Lower leg skin (tissue), 4 donors: ENCODE measurements around the gene RAPGEF3. TPM values are rescaled to one million over a fixed set of nuclear protein-coding genes. Genes with fewer than 3 reads are reported as not detected.

Experiments
- DNase-seq, 2 donors: peaks; one replicate each; pipeline ENCODE4 v3.0.0-alpha.2; 2019; ENCODE audit warnings: low spot score in 2 of 2
- H3K4me3 ChIP-seq: fragments of 200-600 bp; sonication (generic); 2 replicates; pipeline ENCODE4 v1.5.1; 2017; ENCODE audit warnings: mild to moderate bottlenecking, low read depth; ENCODE audit not compliant: poor library complexity, severe bottlenecking
- POLR2A ChIP-seq, 2 donors: fragments of 450-650 bp; IDR thresholded peaks; one replicate each; pipeline ENCODE4 v1.6.1; 2016 to 2017; ENCODE audit warnings: antibody characterized with exemption in 2 of 2, mild to moderate bottlenecking in 1 of 2, moderate library complexity in 1 of 2
- WGBS, 2 donors: methylation state at CpG; one replicate each; pipeline ENCODE4 v1.1.5; 2018; 5-methylcytosine and 5-hydroxymethylcytosine counted together
- intact Hi-C: fragments of 100-400 bp; cut with DNase I; formaldehyde crosslinking; loops from one replicate; pipeline ENCODE4 v1.15.0; 2023; ENCODE audit warnings: low total_unique reads
- total RNA-seq, 4 donors: library from RNA; depleted of rRNA; stranded (reverse); fragments of >200 nt; gene quantifications; one replicate each; pipeline ENCODE4 v1.1.0, GENCODE V29; 2016
- TF ChIP-seq, protein P1 (sequence below), 3 donors: fragments of 450-650 bp; IDR thresholded peaks; one replicate each; pipeline ENCODE4 v1.5.1; 2016; ENCODE audit warnings: antibody characterized with exemption in 3 of 3, mild to moderate bottlenecking in 3 of 3, moderate library complexity in 2 of 3

The RAPGEF3 gene
- total RNA-seq, 4 donors from 2014 or later: 13.4 to 27.8 (median 18.9) TPM

DNA sequence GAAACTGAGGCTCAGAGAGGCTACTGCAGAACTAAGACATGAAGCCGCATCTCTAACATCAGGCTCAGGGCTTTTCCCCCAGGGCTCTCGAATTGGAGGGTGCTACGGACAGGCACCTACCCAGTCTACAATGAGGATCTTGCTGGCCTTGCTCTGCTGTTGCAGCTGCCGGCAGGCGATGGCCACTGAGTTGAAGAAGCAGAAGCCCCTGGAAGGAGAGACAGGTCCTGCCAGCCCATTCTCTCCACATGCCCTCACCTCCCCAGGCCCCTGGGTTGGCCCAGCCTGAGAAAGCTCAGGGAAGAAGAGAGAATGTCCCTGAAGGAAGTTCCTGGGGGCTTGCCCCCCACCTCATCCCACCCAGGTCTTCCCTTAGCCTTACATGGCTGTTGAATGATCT lies 30.5 kb upstream of the RAPGEF3 start:
- TF ChIP-seq, protein P1, sequence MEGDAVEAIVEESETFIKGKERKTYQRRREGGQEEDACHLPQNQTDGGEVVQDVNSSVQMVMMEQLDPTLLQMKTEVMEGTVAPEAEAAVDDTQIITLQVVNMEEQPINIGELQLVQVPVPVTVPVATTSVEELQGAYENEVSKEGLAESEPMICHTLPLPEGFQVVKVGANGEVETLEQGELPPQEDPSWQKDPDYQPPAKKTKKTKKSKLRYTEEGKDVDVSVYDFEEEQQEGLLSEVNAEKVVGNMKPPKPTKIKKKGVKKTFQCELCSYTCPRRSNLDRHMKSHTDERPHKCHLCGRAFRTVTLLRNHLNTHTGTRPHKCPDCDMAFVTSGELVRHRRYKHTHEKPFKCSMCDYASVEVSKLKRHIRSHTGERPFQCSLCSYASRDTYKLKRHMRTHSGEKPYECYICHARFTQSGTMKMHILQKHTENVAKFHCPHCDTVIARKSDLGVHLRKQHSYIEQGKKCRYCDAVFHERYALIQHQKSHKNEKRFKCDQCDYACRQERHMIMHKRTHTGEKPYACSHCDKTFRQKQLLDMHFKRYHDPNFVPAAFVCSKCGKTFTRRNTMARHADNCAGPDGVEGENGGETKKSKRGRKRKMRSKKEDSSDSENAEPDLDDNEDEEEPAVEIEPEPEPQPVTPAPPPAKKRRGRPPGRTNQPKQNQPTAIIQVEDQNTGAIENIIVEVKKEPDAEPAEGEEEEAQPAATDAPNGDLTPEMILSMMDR (IDR thresholded peaks at IDR 0.05): no peak
- TF ChIP-seq POLR2A (IDR thresholded peaks at IDR 0.05): no peak
- 76 to 98% methylated on average over 5 of the region's 5 CpGs for WGBS, 2 donors
- intact Hi-C loops: no loop called here
- H3K4me3 ChIP-seq: no peak overlapping the region
- DNase-seq: no peak

DNA sequence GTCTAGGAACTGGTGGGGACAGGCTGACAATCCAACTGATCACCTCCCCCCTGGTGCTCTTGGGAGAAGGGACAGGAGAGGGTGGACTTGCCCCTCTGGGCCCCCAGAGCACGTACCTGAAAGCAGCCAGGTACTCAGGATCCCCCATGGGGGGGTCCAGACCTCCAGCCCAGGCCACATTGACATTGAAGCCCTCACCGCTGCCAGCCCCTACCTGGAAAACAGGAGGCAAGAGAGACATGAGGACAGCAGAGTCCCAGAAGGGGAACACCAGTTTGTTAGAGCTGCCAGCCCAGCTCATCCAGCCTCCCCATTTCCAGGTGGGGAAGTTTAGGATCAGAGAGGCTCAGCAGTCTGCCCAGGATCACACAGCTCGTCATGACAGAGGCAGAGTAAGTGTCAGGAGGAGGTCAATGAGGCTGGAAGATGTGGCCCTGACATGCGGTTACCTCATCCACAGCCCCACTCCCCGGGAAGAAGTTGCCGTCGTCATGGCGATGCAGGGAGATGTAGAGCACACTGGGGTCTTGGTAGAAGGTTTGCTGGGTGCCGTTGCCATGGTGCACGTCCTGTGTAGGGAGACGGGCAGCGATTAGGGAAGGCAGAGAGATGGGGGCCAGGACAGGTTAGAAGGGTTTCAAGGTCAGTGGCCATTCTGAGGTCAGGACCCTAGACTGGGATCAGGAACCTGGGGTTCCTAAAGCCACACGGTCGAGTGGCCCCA lies 29.1 kb upstream of the RAPGEF3 start:
- 77 to 80% methylated on average over 14 of the region's 14 CpGs for WGBS, 2 donors

DNA sequence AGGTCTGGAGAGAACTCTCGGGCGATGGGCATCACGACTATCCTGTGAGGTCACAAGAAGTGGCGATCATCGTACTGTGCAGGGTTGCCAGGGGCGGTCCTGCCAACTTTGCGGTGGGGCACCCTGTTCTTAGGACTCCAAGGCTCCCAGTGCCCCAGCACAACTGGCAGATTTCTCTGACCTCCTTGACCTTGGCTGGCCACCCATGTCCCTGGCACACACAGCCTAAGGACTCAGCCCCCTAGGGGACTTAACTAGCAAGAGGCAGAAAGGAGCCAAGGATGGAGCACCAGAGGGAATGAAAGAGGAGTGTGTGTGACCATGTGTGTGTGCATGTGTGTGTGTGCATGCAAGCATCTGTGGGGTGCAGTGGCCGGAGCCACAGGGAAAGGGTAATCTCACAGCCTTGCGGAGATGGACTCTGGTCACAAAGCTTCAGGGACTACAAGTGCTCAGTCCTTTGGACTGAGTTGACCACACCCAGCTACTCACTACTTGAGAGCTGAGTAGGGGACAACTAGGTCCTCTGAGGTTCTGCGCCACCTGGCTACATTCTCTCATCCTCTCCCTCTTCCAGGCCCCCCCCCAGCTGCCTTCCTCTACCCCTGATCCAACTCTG lies 28.1 kb upstream of the RAPGEF3 start:
- intact Hi-C loops: no loop called here
- 85 to 88% methylated on average over 7 to 10 of the region's 10 CpGs for WGBS, 2 donors
- TF ChIP-seq, protein P1 (IDR thresholded peaks at IDR 0.05): no peak
- no peak for TF ChIP-seq POLR2A (IDR thresholded peaks at IDR 0.05)
- H3K4me3 ChIP-seq: no peak overlapping the region
- DNase-seq: no peak

More for the DNA sequence above, 29.1 kb upstream of the RAPGEF3 start:
- no peak for TF ChIP-seq POLR2A (IDR thresholded peaks at IDR 0.05)
- TF ChIP-seq, protein P1 (IDR thresholded peaks at IDR 0.05): no peak
- intact Hi-C loops: no loop called here
- no peak for DNase-seq
- no peak overlapping the region for H3K4me3 ChIP-seq

DNA sequence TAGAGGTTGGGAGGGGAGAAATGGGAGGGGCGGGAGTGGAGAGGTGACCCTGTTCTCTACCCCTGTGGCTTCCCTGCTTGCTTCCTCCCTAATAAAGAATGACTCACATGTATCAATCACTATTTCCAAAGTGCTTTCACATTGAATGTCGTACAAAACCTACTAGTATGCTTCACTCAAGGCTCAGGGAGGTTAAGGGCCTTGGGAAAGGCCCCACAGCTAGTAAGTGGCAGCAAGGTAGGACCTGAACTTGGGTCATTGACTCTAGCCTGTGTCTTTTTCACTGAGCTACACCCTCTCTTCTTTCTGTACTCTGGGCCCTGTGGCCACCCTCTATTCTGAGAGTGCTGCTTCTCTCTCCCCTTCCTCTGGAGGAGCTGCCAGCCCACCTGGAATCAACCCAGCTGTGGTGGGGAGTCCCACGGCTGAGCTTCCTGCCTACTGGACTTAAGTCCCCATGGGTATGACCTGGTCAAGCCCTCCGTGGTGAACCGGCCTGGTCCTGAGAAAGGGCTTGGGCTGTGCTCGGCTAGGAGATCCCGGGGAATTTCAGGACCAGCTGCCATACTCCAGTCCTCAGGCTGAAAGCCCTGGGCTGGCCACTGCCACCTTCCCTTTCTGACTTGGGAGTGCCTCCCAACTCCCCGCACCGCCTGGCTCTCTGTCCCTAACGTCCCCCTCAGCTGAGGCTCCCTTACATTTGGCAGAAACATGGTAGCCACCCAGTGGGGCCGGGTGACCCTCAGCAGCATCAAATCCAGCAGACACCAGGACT lies 27.4 kb upstream of the RAPGEF3 start:
- WGBS, 2 donors: 63 to 78% methylated on average over 11 of the region's 11 CpGs
- no peak overlapping the region for H3K4me3 ChIP-seq
- DNase-seq: no peak
- TF ChIP-seq, protein P1 (IDR thresholded peaks at IDR 0.05): no peak
- TF ChIP-seq POLR2A (IDR thresholded peaks at IDR 0.05): no peak
- intact Hi-C loops: no loop called here

DNA sequence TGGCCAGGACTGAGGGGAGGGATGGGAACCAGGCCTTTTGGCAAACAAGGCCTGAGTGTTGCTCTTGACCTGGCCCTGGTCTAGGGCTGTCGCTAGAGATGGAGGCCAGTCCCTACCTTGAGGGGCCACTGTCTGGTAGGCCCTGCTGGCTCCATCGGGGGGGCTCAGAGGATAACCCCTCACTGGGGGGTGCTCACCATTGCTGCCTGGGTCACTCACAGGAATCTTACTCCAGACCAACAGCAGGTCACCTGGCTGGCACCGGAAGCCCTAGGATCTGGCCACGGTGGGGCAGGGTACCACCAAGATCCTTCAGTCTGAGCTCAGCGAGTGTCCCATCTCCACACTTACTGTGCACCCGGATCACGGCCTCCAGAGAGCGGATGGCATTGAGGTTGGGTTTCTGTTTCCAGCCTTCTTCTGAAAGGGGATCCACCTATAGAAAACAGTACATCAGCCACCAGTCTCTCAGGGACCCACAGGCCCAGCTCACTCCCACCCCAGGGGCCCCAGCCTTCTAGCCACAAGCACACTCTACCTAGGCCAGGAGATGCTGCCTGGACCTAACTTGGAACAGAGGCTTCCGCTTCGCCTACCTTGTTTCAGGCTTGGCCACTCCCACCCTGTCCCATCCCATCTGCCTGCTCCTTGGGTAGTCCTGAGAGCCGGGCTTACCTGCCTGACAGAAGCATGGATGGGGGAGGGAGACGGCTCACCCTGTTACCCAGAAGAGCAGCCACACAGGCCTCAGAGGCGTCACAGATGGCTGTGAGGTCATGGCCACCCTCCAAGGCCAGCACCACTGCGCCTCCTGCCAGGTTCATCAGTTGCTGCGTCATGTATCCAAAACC lies 26.6 kb upstream of the RAPGEF3 start:
- 73 to 81% methylated on average over 13 to 14 of the region's 15 CpGs for WGBS, 2 donors
- intact Hi-C loops: no loop called here
- TF ChIP-seq, protein P1 (IDR thresholded peaks at IDR 0.05): no peak
- TF ChIP-seq POLR2A (IDR thresholded peaks at IDR 0.05): no peak
- no peak for DNase-seq
- H3K4me3 ChIP-seq: no peak overlapping the region
